NCI-H2081 (cell line): ENCODE data around the gene AK3.
A peak's percentile ranks its signal among the peaks of the same experiment; 100 is the strongest.

Experiments
- DNase-seq, 2 experiments: peaks; one replicate each; lab custom pipeline; 2025; lab: John Stamatoyannopoulos, UW

Gene AK3

DNA sequence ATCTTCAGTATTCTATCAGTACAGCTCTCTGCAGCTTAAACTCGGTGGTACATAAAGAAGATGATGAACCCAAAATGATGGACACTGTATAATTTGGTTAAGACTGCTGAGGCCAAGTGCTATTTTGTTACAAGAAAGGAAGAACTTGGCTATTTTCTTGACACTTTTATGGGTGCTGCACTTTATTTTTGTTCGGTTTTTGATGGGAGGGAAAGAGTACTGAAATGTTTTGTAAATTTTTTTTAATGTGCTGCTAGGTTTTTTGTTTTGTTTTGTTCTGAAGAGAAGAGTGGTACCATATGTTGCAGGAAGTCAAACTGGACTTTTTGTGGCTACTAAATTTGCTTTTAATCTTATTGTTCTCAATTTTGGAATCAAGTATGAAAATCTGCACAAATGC, 35.0 kb downstream of the AK3 start:
- no peak for DNase-seq

DNA sequence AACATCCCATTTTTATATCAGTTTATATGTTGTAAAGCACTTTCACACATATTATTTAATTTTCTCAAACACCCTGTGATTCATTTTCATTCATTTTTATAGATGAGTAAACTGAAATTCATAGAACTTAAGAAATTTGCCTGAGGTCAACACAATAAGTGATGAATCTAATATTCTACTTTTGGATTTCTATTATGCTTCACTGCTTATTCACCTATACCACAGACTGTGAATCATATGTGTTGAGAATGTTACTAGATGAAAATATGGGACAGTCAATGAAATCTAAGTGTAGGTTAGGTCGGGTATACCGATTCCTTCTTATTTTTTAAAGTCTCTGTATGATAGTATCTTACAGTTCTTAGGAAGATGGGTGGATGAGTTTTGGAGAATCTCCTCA, 36.9 kb downstream of the AK3 start:
- no peak for DNase-seq

DNA sequence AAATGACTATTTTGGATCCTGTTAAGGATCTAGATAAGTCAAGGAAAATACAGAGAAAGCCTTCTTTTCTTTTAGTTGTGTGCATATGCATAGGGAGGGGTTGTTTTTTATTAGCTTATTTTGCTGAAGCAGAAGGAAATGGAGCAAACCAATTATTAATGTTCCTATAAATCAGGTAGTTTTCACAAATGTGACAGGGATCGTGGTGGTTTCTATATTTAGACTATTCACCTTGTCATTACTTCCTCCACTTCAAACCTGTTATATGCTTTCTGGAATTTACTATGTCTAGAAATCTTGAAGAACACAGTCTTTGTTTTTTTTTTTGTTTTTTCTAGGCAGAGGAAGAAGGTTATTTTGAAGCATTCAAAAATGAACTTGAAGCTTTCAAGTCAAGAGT, 39.5 kb downstream of the AK3 start:
- no peak for DNase-seq

- DNase-seq = no peak
Measured at GRCh38 chr9:4700932-4701331, 40.1 kb downstream of the AK3 start.

DNA sequence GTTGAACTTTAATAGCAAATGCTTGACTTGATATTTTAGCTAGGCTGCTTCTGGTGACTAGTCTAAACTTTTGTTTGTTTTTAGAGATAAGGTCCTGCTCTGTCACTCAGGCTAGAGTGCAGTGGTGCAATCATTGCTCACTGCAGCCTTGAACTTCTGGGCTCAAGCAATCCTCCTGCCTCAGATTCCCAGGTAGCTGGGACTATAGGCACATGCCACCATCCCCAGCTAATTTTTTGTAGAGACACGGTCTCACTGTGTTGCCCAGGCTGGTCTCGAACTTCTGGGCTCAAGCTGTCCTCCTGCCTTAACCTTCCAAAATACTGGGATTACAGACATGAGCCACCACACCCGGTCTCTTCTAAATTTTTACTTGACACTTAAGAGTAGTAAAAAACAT, 40.9 kb downstream of the AK3 start:
- DNase-seq = no peak

GRCh38 chr9:4691795-4692194, 49.2 kb downstream of the AK3 start:
- DNase-seq = no peak

GRCh38 chr9:4690144-4690543, 50.9 kb downstream of the AK3 start:
- DNase-seq = no peak

DNA sequence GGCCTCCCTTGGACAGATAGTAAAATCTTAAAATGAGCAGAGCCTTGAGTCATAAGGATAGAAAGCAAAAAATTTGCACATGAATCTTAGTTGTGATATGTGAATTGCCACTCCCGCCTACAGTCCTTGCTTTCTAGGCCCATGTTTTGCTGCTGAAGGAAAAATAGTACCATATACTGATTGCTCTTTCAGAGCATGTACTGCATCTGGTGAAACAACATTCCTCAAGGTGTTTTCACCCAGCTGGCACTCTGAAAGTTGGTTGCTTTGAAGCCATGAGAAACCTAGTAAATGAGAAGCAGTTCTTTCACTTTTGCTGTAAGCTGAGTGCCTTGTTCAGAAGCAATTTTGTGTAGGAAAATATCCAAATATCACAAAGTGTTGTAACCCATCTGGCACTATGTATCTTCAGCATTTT, 51.3 kb downstream of the AK3 start:
- DNase-seq = no peak

DNA sequence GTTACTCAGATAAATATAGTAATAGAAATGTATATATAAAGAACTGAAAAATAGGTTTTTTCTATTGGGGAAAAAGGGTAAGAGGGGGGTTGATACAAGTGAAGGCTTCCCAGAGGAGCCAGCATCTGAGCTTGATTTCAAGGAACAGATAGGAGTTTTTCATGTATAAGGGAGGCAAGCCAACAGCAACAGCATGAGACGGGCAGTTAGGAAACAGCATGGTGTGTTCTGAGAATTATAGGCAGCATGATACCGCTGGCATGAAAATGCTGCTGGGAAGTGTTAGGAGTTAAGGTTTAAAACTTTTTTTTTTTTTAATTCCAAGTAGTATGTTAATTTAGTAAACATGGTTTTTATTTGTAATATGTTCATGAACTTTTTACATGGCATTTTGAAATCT, 52.0 kb downstream of the AK3 start:
- DNase-seq = no peak

- no peak for DNase-seq
Measured at GRCh38 chr9:4686584-4686983, 54.4 kb downstream of the AK3 start.

GRCh38 chr9:4686112-4686511, 54.9 kb downstream of the AK3 start:
- no peak for DNase-seq

DNA sequence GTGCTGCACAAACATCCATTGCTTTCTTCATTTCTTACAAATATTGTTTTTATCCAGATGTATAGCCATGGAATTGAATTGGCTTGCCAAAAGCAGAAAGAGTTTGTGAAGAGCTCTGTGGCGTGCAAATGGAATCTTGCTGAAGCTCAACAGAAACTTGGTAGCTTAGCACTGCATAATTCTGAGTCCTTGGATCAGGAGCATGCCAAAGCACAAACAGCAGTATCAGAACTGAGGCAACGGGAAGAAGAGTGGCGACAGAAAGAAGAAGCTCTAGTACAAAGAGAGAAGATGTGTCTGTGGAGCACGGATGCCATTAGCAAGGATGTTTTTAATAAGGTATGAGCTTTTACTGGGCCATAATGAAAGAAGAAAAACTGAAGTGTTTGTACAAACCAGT, 56.2 kb downstream of the AK3 start:
- no peak for DNase-seq

GRCh38 chr9:4680750-4681149, 60.3 kb downstream of the AK3 start:
- DNase-seq = no peak

- no peak for DNase-seq
Measured at GRCh38 chr9:4680173-4680525, 60.9 kb downstream of the AK3 start.

DNA sequence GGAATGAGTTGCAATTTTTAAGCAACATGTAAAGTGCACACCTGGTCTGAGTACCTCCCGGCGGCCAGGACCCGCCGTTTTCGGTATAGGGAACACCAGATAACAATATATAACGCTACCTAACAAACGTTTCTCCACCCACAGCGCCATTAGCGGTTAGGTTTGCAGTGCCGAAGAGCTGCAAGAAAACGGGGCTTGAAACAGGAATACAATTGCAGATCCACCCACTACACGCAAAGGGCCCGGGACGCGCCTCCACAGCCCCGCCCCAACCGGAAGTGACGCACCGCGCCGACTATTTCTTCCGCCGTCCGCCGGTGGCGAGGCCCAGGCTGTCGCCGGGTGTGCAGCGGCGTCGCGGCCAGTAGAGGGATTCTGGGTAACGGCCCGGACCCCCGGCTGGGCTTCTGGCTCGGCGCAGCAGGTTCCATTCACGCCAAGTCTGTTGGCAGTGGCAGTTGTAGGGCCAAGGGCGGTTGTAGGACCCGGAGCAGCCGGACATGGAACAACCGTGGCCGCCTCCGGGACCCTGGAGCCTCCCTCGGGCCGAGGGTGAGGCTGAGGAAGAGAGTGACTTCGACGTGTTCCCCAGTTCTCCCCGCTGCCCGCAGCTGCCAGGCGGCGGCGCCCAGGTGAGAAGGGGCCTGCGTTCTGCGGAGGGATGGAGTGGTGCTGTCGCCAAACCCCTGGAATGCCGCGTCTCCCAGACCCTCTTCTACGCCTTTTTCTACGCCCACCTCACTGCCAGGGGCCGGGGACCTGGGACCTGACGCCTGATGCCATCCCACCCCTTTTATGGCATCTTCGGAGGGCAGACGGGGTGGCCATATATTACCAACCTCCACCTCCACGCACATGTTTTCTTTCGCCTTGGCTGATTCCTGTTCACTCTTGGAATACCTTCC, 61.5 kb downstream of the AK3 start, which contains the start of gene CDC37L1:
Gene CDC37L1, plus strand, starts transcription at position 302 of the 905 bp plus-strand sequence. Its CDS starts 199 bp downstream, at position 501.
- DNase-seq = peak; percentile 96 to 97

DNA sequence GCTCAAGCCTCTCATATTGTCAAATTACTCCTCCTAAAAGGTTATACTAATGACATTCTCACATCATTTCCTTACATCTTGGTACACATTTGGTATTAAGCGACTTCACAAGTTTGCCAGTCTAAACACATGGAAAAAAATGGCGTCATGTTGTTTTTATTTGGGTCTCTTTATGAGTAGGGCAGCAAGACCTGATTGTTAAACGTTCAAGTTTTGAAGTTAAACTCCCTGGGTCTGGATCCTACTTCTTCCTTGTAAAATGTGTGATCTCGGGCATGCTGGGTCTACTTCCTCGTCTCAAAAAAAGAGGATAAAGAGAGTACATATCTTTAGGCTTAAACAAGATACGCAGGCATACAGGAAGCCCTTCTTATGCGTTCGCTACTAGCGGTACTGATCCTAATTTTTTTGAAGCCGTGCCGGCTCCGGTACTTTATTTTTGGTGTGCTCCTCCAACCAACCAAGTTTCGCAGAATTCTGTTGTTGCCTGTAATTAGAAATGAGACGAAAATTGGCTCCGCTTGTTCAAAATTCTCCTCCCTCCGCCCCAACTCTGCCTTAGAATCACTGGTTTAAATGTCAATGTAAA, 62.2 kb downstream of the AK3 start:
- DNase-seq = peak; percentile 16 to 46

DNA sequence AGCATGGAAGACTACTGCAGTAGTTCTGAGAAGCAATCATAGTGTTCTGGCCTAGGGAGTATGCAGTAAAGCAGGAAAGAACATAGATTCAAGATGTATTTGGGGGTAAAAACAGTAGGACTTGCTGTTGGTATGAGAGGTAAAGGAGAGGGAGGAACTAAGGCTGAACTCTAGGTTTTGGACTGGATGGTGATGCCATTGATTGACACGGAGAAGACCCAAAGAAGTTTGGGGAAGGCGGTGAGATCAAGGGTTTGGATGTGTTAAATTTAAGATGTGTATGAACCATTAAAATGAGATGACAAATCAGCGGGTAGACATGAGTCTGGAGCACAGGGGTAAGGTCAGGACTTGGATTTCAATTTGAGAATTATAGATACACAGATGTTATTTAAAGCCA, 63.6 kb downstream of the AK3 start:
- DNase-seq = no peak

DNA sequence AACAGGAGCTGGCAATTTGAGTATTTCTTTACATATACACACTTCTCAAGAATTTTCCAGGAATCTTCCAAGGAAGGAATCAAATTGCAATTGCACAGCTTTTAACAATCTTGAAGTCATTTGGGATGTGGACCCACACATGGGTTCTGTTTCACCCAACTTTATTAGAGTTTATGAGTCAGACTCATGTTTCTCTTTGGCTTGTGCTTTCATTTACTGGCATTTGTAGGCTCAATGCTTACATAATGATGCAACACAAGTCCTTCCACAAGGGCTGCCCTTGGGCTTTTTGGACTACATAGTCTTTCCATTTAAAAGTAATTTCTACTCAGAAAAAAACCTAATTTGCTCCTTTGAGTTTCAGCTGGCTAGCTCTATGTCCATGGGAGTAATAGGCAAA, 66.2 kb downstream of the AK3 start:
- no peak for DNase-seq

- DNase-seq = no peak
Measured at GRCh38 chr9:4671737-4672136, 69.3 kb downstream of the AK3 start.

DNA sequence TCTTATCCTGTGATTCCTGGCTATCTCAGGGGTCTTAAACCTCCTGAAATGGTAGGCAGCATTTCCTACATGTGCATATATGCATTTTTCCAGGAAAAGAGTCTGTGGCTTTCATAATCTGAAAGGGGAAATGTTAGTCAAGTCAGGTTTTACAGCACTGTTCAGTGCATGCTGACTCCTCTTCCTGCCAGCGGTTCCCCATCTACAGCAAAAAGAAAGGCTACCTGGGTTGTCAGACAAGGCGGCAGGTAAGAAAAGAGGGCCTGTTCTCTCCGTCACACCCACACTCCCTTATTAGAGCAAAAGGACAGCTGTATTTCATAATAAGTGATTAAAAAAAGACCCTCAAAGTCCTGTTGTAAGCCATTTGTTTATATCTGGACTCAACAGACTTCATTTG, 70.4 kb downstream of the AK3 start:
- no peak for DNase-seq

DNA sequence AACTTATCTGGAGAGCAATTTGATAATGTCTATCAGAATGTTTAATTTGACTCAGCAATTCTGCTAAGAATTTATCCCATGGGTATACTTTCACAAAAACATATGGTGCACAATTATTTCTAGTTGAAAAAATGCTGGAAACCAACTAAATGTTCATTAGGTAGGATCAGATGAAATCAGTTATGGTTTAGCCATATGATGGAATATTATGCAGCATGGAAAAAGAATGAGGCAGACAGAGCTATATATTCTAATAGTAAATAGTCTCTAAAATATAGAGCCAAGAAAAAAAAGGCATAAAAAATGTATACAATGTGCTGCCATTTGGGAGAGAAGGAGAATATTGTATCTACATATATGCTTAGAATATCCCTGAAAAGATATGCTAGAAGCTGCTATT, 71.1 kb downstream of the AK3 start:
- DNase-seq = no peak

GRCh38 chr9:4668604-4669003, 72.4 kb downstream of the AK3 start:
- no peak for DNase-seq

DNA sequence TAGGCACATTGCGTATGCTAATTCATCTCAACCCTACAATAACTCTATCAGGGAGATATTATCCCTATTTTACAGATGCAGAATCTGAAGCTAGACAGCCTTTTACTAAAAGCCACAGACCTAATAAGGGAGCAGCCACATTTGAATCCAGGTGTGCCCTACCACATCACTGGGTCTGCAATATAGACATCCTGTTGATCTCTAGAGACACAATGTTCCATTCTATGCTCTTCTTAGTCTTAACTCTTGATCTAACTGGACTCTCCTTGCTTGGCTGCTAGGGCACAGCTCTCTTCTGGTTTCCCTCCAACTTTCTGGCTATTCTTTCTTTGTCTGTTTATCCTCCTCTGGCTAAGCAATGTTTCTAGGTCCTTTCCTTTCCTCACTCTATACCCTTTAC, 73.3 kb downstream of the AK3 start:
- DNase-seq = no peak
